IMR-90 (cell line): ENCODE data around the gene ABO. TPM values are rescaled to one million over a fixed set of nuclear protein-coding genes. Genes with fewer than 3 reads are reported as not detected.

Experiments
- ATAC-seq: fragments of 200-7000 bp; cut with Tn5 transposase; 2 replicates; pipeline ENCODE4 v1.9.1; 2020; ENCODE audit warnings: low read depth, mild to moderate bottlenecking, moderate library complexity
- BruUV-seq: library from RNA; stranded (reverse); fragments of 400-500 nt; replicated peaks from 2 replicates; lab custom pipeline; 2021; lab: Mats Ljungman, UMichigan
- CTCF ChIA-PET: fragments of 300-600 bp; formaldehyde crosslinking; extraction: SDS; loops from one replicate; lab custom pipeline; 2021; ENCODE audit warnings: antibody characterized with exemption; lab: Yijun Ruan, JAX
- POLR2A ChIA-PET: fragments of 300-600 bp; sonication (Branson Sonifier 250); formaldehyde crosslinking; loops from one replicate; lab custom pipeline; 2022; ENCODE audit warnings: antibody characterized with exemption; ENCODE audit not compliant: unreplicated experiment; lab: Charles Lee
- DNase-seq: peaks from one replicate; pipeline ENCODE4 v3.0.0; 2013
- H2AFZ ChIP-seq: replicated peaks from 2 replicates; pipeline ENCODE3; 2013; ENCODE audit warnings: low read length, mild to moderate bottlenecking; ENCODE audit not compliant: poor library complexity
- H2AK5ac ChIP-seq: 2 replicates; pipeline ENCODE4 v1.6.1; 2013; ENCODE audit warnings: low read depth, low read length, inconsistent platforms
- H2AK9ac ChIP-seq: replicated peaks from 2 replicates; pipeline ENCODE3; 2013; ENCODE audit warnings: mild to moderate bottlenecking, low read depth, low read length, moderate library complexity; ENCODE audit not compliant: poor library complexity
- H2BK120ac ChIP-seq: 2 replicates; pipeline ENCODE4 v1.6.1; 2013; ENCODE audit warnings: low read depth, low read length, inconsistent platforms
- H2BK15ac ChIP-seq: 3 replicates; pipeline ENCODE4 v1.6.1; 2013; ENCODE audit warnings: low read depth, low read length, inconsistent platforms
- H2BK20ac ChIP-seq: 2 replicates; pipeline ENCODE4 v1.6.1; 2013; ENCODE audit warnings: low read depth, mild to moderate bottlenecking, inconsistent platforms, low read length, moderate library complexity
- H2BK5ac ChIP-seq: 2 replicates; pipeline ENCODE4 v1.6.1; 2013; ENCODE audit warnings: mild to moderate bottlenecking, low read depth, low read length, inconsistent platforms; ENCODE audit not compliant: poor library complexity, severe bottlenecking
- H3K14ac ChIP-seq: replicated peaks from 2 replicates; pipeline ENCODE4 v1.6.1; 2013; ENCODE audit warnings: low read depth, low read length, inconsistent platforms
- H3K18ac ChIP-seq: 2 replicates; pipeline ENCODE4 v1.6.1; 2013; ENCODE audit warnings: low read depth, low read length, control low read depth
- H3K23ac ChIP-seq: 2 replicates; pipeline ENCODE4 v1.6.1; 2013; ENCODE audit warnings: low read depth, low read length, inconsistent platforms
- H3K27ac ChIP-seq: 2 replicates; pipeline ENCODE4 v1.5.1; 2013; ENCODE audit warnings: mild to moderate bottlenecking, control low read depth, low read length; ENCODE audit not compliant: insufficient read depth
- H3K27me3 ChIP-seq: 2 replicates; pipeline ENCODE4 v1.6.1; 2013; ENCODE audit warnings: low read length; ENCODE audit not compliant: control insufficient read depth, insufficient read depth
- H3K36me3 ChIP-seq: 2 replicates; pipeline ENCODE4 v1.6.1; 2013; ENCODE audit warnings: low read length, mixed read lengths; ENCODE audit not compliant: control insufficient read depth, insufficient read depth
- H3K4ac ChIP-seq: 2 replicates; pipeline ENCODE4 v1.6.1; 2013; ENCODE audit warnings: low read depth, low read length, inconsistent platforms
- H3K4me1 ChIP-seq: 2 replicates; pipeline ENCODE4 v1.6.1; 2013; ENCODE audit warnings: low read length, mixed read lengths; ENCODE audit not compliant: control insufficient read depth, insufficient read depth
- H3K4me2 ChIP-seq: 2 replicates; pipeline ENCODE4 v1.6.1; 2013; ENCODE audit warnings: low read depth, mild to moderate bottlenecking, control low read depth, low read length, moderate library complexity
- H3K4me3 ChIP-seq: 2 replicates; pipeline ENCODE4 v1.5.1; 2013; ENCODE audit warnings: low read depth, mild to moderate bottlenecking, control low read depth, low read length, moderate library complexity; ENCODE audit not compliant: insufficient read depth
- H3K56ac ChIP-seq: 2 replicates; pipeline ENCODE4 v1.6.1; 2013; ENCODE audit warnings: low read length, inconsistent platforms; ENCODE audit not compliant: insufficient read depth; ENCODE audit errors: extremely low read depth
- H3K79me1 ChIP-seq, 2 experiments: 2 replicates each; pipeline ENCODE4 v1.6.1; 2013; ENCODE audit warnings: low read length in 2 of 2, inconsistent platforms in 1 of 2, low read depth in 1 of 2
- H3K9ac ChIP-seq: 2 replicates; pipeline ENCODE4 v1.6.1; 2013; ENCODE audit warnings: low read depth, low read length, control low read depth
- H3K9me1 ChIP-seq: 2 replicates; pipeline ENCODE4 v1.6.1; 2013; ENCODE audit warnings: low read length, inconsistent platforms; ENCODE audit not compliant: insufficient read depth
- H3K9me3 ChIP-seq: 2 replicates; pipeline ENCODE4 v1.6.1; 2013; ENCODE audit warnings: low read length; ENCODE audit not compliant: control insufficient read depth, insufficient read depth
- H4K20me1 ChIP-seq: 2 replicates; pipeline ENCODE4 v1.6.1; 2013; ENCODE audit warnings: low read length, inconsistent platforms; ENCODE audit not compliant: insufficient read depth
- H4K5ac ChIP-seq: 2 replicates; pipeline ENCODE4 v1.6.1; 2013; ENCODE audit warnings: mild to moderate bottlenecking, low read depth, low read length, control low read depth
- H4K8ac ChIP-seq, 2 experiments: 2 replicates each; pipeline ENCODE4 v1.6.1; 2013; ENCODE audit warnings: low read depth in 2 of 2, low read length in 2 of 2, control low read depth in 1 of 2, inconsistent platforms in 1 of 2
- H4K91ac ChIP-seq: 2 replicates; pipeline ENCODE4 v1.6.1; 2013; ENCODE audit warnings: low read depth, low read length, inconsistent platforms; ENCODE audit not compliant: insufficient read depth
- CEBPB ChIP-seq: IDR thresholded peaks from 2 replicates; pipeline ENCODE4 v1.6.1; 2012; ENCODE audit warnings: low read depth, low read length, improper control_type of control experiment
- MXI1 ChIP-seq: IDR thresholded peaks from 2 replicates; pipeline ENCODE4 v1.6.1; 2012; ENCODE audit warnings: low read depth, mild to moderate bottlenecking, low read length, moderate library complexity, borderline replicate concordance
- NFE2L2 ChIP-seq: fragments of 150-350 bp; IDR thresholded peaks from 2 replicates; pipeline ENCODE4 v1.6.1; 2016; ENCODE audit warnings: low read depth, mild to moderate bottlenecking, low read length
- RCOR1 ChIP-seq: IDR thresholded peaks from 2 replicates; pipeline ENCODE4 v1.6.1; 2012; ENCODE audit warnings: mild to moderate bottlenecking, low read length, improper control_type of control experiment; ENCODE audit not compliant: insufficient replicate concordance
- USF2 ChIP-seq: fragments of 150-350 bp; IDR thresholded peaks from 2 replicates; pipeline ENCODE4 v1.6.1; 2017; ENCODE audit warnings: mild to moderate bottlenecking, antibody characterized with exemption, low read length, low read depth
- WGBS, 2 experiments: methylation state at CpG; one replicate each; pipeline versions ENCODE4 v1.1.5 to v1.1.7; 2013; ENCODE audit warnings: missing lambda C conversion rate in 2 of 2; ENCODE audit not compliant: insufficient read length in 1 of 2; ENCODE audit errors: extremely low coverage in 2 of 2; 5-methylcytosine and 5-hydroxymethylcytosine counted together
- dilution Hi-C: fragments of 300-500 bp; cut with HindIII; formaldehyde crosslinking; loops from one replicate; pipeline ENCODE4 v1.14.3; 2018; ENCODE audit warnings: low sequenced_read_pairs; ENCODE audit not compliant: unreplicated experiment
- in situ Hi-C: fragments of 300-500 bp; cut with MboI; formaldehyde crosslinking; loops from 3 replicates; pipeline ENCODE4 v1.14.3; 2019; ENCODE audit warnings: low sequenced_read_pairs, inconsistent platforms, mixed read lengths
- intact Hi-C: fragments of 100-400 bp; cut with micrococcal nuclease; formaldehyde crosslinking; loops from 2 replicates; pipeline ENCODE4 v1.10.0; 2022
- polyA plus RNA-seq, 3 experiments: library from polyadenylated mRNA; depleted of rRNA; stranded (reverse); fragments of >200 nt; gene quantifications; 2 replicates each; pipeline ENCODE4 v1.2.3, GENCODE V29; 2012; ENCODE audit warnings: low replicate concordance in 1 of 3
- total RNA-seq: library from RNA; depleted of rRNA; stranded (reverse); fragments of >200 nt; gene quantifications from 2 replicates; pipeline ENCODE4 v1.2.3, GENCODE V29; 2012

Gene ABO
- total and polyA plus RNA-seq, 2 of the 4 experiments (the other 2 are of a cell fraction) = not detected

- Histone ChIP-seq H4K91ac (no peak overlapping the region), H2AK5ac (no peak overlapping the region), H3K4ac (no peak overlapping the region), H3K18ac (no peak overlapping the region), H3K9me3 (no peaks in the 10 kb centered on the region), H3K56ac (no peak overlapping the region), H3K4me3 (no peak overlapping the region), H3K36me3 (no peaks in the 10 kb centered on the region), H3K9ac (no peak overlapping the region), H3K79me1 (no peaks in the 10 kb centered on the region), H2BK120ac (no peak overlapping the region), H3K4me2 (no peak overlapping the region), H3K14ac (no peak overlapping the region), H2AK9ac (no peak overlapping the region), H3K4me1 (no peaks in the 10 kb centered on the region), H4K20me1 (no peaks in the 10 kb centered on the region), H3K27me3 (peaks cover 20% of the 10 kb centered on the region), H2BK5ac (no peak overlapping the region), H3K23ac (no peak overlapping the region), H4K5ac (no peak overlapping the region), H2BK20ac (no peak overlapping the region), H4K8ac (no peak overlapping the region), H2BK15ac (no peak overlapping the region), H3K9me1 (no peaks in the 10 kb centered on the region), H3K27ac (no peak overlapping the region), H2AFZ (no peak overlapping the region)
- in situ Hi-C loops (no loop called here), intact Hi-C loops (no loop called here), dilution Hi-C loops (no loop called here)
- no peak for DNase-seq
- POLR2A ChIA-PET = no interaction called here
- no peak for TF ChIP-seq MXI1
- no peak for TF ChIP-seq CEBPB
- no peak for TF ChIP-seq RCOR1
- TF ChIP-seq USF2 = no peak
- TF ChIP-seq NFE2L2 = no peak
- WGBS, 2 experiments = 66% methylated on average over 6 of the region's 26 CpGs; no CpG with 5 or more reads in 1 of the 2 experiments
- BruUV-seq = no TSS peak
- CTCF ChIA-PET = no interaction called here
- no peak for ATAC-seq
Observed at GRCh38 chr9:133303266-133304157, 28.5 kb upstream of the ABO start.
